GM18870 (cell line): Measurements from ENCODE around the gene CFAP298.
"Not testable (repeated sequence)": the region's sequence is repeated elsewhere in the genome, so short reads cannot be mapped to it uniquely, and the experiment has no call there.

Source experiments
- ATAC-seq: cut with Tn5 transposase; IDR thresholded peaks from one replicate; pipeline ENCODE4 v1.9.1; 2021; ENCODE audit warnings: moderate library complexity; ENCODE audit not compliant: unreplicated experiment

The CFAP298 gene

DNA sequence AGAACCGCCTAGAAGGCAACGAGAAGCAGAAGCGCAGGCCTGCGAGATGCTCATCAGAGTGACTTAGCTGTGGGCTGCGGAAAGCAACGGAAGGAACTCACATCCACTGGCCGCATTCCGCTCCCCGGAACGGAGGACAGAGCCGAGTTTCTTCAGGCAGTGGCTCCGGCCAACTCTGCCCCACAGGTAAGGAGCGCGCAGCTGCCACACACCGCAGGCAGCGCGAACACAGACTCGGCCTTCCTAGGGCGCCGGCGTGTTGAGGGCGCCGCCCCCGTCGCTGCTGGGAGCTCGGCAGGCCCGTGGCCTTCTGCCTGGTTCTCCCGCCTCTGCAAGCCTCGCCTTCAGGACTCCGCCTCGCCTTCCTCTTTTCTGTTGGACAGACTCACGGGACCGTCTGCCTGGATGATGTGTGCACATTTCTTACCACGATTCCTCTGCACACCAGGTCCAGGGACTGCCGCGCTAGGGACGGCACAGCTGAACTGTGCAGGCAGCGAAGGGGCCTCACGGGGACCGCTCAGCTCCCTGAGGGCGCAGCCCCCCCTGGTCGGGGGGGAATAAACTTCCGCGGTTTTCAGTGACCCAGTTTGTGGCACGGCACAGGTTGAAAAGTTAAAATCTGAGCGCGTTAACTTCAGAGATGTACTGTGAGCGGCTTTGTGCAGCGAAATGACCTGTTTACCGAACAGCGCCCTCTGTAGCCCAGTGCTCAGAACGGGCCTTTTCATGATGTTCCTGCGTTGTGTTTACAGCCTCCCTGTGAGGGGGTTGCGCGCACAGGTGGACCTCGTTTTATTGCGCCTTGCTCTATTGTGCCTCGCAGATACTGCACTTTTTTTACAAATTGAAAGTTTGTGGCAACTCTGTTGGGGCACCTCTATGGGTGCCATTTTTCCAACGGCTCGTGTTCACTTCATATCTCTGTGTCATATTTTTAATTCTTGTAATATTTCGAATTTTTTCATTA, 42.6 kb downstream of the CFAP298 start:
- ATAC-seq: peak; percentile 79

DNA sequence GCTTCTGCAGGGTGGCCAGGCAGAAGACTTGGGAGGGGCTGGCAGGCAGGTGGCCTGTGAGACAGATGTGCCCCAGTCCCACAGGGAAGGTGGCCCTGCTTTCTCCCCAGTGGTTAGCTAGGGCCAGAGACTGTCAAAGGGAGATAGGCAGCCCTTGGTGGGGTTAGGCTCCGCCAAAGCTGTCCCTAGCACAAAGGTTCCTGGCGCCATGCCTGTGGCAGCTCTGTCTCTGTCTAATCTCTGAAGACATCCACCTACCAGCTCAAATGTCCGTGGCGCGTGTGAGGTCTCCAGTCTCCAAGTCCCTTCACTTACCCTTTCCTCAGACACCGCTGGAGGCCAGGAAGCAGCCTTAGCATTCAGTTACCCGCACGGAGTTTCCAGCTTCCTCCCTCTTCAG, 44.6 kb downstream of the CFAP298 start:
- no peak for ATAC-seq

DNA sequence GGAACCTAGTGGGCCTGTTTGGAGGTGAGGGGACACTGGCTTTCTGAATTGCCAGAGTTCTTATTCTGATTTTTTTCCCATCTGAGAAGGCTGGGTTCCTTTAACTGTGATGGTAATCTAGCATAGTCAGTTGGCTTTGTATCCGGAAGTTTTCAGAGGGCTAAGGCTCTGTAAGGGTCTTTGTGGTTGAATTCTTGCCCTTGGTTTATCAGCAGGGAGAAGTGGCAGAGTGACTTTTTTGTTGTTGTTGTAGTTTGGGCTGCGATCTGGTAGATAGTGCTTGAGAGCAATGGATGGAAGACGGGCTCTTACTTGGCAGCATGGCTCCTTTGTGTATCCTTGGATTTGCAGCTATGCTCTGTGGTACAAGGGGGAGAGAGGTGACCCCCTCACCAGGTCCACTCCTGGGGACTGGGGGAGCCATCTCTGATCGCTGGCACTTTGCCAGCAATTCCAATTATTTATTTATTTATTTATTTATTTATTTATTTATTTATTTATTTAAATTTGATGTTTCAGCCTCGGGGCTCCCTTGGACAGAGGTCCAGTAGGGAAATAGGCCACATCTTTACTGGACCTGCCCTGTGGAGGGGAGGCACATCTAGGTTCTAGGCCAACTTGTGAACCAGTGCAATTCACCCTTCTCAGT, 45.3 kb downstream of the CFAP298 start:
- no peak for ATAC-seq

DNA sequence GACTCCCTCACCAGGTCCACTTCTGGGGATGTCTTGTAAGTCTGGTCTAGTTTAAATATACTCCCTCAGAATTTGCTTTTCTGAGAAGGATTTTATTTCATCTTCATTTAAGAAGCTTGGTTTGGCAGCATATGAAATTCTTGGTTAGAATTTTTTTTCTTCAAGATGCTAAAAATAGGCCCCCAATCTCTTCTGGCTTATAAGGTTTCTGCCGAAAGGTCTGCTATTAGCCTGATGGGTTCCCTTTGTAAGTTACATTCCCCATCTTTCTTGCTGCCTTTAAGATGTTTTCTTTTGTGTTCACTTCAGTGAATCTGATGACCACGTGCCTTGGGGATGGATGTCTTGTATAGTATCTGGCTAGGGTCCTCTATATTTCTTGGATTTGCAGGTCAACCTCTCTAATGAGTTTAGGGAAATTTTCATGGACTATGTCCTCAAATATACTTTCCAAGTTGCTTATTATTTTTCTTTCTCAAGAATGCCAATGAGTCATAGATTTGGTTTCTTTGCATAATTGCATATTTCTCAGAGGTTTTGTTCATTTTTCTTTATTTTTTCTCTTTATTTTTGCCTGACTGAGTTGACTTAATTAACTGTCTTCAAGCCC, 46.2 kb downstream of the CFAP298 start:
- no peak for ATAC-seq

DNA sequence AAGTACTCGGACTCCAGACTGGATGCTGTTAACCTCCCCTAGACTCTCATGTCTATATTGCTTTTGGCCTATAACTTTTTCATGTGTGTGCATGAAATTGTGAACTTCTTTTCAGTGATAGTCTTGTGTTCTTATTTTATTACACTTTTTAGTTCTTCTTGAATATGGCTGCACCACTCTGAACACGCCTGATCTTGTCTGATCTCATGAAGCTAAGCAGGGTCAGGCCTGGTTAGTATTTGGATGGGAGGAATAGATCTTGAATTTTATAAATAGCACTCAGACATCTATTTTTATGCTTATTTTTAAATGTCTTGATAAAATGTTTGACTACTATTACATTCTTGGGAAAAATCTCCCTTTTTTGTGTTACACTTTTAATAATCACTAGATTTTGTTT, 49.3 kb downstream of the CFAP298 start:
- no peak for ATAC-seq

DNA sequence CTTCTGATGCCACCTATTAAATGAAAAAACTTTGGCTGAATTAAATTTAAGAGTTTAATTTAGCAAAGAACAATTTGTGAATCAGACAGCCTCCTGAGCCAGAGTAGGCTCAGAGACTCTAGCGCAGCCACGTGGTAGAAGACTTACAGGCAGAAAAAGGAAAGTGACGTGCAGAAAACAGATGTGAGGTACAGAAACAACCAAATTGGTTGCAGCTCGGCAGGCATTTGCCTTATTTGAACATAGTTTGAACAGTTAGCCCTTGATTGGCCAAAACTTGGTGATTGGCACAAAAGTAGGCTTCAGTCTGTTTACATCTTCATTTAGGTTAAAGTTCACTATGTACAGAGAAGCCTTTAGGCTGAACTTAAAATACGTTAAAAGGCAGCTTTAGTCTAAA, 49.8 kb downstream of the CFAP298 start:
- no peak for ATAC-seq

DNA sequence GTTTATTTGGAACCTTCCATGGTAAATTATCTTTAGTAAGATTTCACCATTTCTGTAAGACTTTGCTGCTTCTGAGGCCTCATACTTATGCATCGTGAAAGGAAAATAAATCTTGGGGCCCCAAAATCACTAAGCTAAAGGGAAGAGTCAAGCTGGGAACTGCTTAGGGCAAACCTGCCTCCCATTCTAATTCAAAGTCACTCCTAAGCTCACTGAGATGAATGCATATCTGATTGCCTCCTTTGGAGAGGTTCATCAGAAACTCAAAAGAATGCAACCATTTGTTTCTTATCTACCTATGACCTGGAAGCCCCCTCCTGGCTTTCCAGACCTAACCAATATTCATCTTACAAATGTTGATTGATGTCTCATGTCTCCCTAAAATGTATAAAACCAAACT, 50.7 kb downstream of the CFAP298 start:
- ATAC-seq: not testable (repeated sequence)

DNA sequence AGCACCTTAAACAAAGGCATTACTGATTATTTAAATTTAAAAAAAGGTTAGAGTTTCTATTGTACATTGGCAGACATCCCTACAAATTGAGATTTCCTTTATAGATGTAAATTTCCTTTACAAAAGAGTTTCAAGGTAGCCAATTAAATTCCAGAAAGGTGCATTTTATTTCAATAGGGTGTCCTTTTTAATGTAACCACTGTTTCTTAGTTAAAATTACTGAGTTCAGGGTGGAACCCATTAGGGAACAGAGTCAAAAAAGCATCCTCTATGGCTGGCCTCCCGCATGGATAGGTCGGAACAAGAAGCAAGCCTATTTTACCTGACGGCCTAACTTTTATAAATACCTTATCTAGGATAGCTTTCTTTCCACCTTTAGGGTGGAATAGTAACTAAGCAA, 51.3 kb downstream of the CFAP298 start:
- no peak for ATAC-seq

DNA sequence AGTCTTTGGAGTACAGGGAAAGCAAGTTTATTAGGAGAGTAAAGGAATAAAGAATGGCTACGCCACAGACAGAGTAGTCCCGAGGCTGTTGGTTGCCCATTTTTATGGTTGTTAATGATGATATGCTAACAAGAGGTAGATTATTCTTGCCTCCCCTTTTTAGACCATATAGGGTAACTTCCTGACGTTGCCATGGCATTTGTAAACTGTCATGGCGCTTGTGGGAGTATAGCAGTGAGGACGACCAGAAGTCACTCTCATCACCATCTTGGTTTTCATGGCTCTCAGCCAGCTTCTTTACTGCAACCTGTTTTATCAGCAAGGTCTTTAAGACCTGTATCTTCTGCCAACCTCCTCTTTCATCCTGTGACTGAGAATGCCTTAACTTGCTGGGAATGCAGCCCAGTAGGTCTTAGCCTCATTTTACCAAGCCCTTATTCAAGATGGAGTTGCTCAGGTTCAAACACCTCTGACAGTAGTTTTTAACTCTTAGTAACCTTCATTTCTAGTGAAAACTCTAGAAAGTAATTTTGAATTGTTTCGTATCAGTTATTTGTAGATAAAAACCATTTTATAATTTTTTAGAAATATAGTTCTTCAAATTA, 53.1 kb downstream of the CFAP298 start:
- no peak for ATAC-seq

DNA sequence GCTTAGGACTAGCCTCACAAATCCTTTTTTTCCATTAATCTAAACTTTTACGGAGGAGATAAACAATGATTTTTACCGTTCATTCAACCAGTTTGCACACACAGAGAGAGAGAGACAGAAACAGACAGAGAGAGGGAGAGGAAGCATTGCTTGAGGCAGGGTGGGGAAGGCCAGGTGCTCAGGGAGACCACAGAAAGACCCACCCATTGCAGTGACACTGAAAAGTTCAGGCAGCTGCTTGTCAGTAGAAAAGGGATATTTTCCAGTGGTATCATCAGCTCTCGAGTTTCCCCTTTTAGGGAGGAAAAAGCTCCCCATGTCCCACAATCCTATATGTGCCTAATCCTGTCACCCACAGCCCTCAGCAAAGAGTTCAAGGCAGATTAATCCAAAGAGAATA, 54.1 kb downstream of the CFAP298 start:
- no peak for ATAC-seq

DNA sequence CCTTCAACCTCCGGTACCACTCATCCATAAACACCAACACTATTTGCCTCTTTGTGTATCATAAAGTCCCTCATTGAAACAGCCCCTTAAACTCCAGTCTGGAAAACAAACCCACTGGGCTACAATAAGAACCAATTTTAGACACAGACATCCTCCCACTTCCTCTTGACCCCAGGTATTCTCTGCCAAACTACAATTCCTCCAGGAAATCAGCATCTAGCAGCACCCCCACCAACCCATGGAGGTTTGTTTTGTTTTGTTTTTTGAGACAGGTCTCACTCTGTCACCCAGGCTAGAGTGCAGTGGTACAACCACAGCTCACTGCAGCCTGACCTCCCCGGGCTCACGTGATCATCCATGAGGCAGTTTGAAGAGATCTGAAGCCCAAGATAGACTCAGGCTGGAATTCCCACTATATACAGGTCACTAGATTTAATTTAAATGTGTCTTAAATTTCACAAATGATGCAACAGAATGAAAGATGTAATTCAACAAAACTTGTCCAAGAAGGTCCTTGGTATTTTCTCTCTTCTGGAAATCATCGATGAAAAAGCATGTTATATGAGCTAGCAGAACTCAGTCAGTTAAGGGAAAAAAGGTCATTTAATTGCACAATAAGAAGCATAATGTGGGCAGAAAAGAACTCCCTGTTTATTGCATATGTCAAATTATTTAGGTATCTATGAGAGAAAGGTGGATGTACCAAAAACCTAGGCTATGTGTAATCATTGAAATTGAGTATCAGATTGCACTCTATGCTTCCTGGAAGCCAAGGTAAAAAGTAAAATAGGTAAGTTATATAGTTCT, 57.1 kb downstream of the CFAP298 start:
- ATAC-seq: no peak

DNA sequence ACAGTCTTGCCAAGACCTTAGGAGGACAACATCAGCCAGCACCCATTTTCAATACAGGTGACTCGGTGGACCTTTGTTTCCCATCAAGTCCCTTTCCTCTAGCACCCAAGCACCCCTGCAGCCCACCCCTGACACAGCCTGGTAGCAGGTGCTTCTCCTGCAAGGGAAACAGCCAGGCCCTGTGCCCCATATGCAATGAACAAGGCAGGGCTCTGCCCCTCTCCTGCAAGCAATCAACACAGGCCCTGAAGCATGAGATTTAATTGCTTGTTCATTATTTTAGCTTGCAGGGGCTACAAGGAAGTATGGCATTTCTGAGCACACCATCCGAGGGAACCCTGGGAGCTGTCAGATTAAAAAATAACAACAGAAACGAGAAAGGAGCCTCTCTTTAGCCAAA, 62.3 kb downstream of the CFAP298 start:
- no peak for ATAC-seq

DNA sequence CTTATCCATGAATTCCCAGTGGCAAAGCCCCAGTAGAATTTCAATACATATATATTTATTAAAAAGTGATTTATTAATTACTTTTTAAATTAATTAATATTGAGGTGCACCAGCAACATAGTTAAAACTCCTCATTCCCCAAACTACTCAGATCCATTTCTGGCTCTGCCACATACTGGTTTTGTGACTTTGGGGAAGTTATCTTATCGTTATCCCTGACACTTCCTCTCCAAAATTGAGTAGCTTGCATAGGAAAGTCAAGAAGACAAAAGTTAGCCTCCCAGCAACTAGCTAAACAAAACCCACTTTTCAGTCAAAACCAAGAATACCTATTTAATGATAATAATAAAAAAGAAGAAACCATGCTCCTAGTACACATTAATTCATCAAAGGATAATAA, 62.7 kb downstream of the CFAP298 start:
- no peak for ATAC-seq
